Amniotic epithelial cell (primary cell): Measurements from ENCODE around the gene ARHGEF10L.

Experiments
- DNase-seq: peaks from one replicate; pipeline ENCODE4 v3.0.0-alpha.2; 2010; ENCODE audit warnings: low read depth

ARHGEF10L gene

DNA sequence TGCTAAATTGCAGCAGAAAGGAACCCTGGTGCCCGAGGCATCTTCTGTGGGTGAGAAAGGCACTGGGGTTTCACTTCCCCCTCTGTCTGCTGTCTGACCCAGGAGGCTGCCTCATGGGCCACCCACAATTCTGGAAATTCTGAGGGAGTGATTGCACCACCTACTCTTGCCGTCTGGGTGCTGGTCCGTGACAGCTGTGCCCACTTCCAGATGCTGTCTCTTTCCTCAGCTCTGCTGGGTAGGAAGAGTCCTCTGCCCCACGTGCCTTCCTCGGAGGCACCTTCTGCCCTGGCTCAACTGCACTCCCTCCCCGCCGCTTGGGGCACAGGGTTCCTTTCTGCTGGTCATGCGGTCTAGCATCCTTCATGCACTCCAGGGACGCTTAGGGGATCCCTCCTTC is 96.3 kb downstream of the ARHGEF10L start:
- no peak for DNase-seq

DNA sequence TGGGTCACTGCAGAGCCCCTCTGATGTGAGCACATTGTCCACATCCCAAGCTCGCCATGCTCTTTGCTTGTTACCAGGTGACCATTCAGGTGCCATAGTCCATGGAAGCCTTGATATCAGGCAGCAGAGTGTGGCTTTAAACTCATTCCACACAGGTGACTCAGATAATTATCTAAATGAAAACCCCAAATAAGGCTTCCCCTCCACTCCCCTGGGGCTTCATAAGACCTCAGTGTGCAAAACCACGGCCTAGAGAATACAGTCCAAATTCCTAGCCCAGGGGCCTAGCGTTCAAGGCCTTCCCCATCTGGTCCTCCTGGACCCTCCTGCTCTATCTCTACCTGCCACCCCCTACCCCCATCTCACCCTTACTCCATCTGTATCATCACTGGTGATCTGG is 97.1 kb downstream of the ARHGEF10L start:
- peak; percentile 9 for DNase-seq

DNA sequence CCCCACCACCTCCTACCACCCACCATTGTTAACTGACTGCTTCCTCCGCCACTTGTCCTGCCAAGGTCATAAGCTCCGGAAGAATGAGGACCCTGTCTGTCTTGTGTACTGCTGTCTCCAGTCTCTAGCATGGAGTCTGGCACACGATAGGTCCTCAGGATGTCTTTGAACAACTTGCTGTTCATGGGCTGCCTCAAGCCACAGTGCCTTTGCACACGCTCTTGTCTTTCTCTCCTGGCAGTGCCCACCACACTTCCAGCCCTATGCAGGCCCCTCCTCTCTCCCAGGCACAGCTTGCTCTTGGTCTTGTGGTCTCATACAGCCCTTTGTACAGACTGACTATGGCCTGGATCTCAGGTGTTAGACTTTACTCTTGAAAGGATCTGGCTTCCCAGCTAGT is 97.6 kb downstream of the ARHGEF10L start:
- no peak for DNase-seq

DNA sequence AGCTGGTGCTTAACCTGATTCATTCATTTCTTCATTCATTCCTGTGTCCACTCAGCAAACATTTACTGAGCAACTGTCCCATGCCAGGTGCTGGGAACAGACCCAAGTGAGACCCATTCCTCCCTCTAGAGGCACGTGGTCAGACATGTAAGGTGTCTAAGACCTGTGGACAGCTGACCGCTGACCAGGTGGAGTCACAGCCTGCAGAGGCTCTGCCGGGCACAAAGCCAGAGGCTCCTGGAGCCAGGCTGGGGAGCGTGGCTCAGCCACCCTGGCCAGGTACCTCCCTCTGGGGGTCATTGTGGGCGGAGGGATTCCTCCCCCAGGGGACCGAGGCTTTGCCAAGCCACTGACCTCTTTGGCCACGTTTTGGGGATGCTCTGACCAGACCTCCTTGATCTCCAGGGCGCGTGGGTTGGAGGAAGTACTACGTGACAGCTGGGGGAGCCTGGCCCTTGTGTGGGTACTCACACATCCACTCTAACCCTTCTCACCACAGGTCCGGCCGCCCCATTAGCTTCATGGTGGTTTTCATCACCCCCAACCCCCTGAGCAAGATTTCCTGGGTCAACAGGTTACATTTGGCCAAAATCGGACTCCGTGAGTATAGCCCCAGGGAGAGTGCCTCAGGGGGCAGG is 100.3 kb downstream of the ARHGEF10L start:
- no peak for DNase-seq

DNA sequence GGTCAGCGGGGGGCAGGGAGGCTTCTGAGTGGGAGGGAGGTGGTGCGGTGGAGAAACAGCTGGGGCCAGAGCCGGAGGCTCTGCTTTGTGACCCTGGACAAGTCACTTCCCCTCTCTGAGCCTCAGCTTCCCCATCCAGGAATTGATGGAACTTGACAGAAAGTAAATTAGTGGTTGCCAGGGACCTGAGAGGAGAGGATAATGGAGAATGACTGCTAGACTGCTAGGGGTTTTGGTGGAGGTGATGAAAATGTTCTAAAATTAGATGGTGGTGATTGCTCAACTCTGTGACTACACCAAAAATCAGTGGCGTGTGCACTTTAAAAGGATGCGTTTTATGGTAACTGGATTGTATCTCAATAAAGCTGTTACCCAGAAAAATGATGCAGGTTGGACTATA is 100.9 kb downstream of the ARHGEF10L start:
- no peak for DNase-seq

DNA sequence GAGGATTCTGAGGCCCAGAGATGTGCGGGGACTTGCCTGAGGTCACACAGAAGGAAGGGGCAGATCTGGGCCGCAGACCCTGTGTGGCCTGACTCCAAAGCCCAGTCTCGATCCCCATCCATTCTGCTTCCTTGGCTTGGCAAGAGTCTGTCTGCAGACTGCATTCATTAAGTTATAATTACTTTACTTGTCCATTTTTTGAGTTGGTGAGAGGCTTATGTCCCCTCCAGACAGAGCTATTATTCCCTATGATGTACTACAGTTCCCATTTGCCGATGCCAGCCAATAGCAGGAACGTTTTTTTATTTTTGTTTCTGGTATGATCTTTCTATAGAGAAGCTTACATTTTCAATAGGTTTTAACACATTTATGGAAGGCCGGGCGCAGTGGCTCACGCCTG is 101.5 kb downstream of the ARHGEF10L start:
- no peak for DNase-seq

DNA sequence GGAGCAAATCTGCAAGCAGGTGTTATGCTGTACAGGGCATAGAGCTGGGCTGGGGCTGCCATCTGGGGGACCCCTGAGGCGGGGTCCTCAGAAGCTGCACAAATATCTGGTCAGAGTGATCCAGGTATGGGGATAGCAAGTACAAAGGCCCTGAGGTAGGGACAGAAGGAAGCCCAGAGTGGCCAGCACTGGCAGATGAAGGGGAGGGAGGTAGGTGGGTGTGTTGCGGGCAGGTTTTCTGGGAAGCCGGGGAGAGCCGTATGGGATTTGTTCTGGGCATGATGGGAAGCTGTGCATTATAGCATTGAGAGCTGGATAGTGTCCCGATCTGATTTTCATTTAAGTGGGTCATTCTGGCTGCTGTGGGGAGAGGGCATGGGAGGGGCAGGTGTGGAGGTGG is 102.7 kb downstream of the ARHGEF10L start:
- no peak for DNase-seq

DNA sequence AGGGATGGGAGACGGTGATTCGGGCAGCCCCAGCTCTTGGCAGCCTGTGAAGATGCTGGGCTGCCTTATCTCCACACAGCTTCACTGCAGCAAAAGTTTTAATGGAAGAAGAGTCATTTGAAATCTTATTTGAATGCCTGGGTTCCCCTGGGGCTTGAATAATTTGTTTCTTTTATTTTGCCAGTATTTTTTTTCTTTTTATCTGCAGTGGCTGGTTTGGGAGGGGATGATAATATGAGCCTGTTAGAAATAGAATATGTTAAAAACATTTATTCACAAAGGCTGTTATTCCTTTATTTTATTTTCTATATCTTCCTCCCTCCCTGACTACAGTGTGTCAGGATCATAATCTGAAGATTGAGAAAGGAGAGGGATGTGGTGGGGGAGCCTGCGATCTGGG is 103.4 kb downstream of the ARHGEF10L start:
- DNase-seq, result no peak

DNA sequence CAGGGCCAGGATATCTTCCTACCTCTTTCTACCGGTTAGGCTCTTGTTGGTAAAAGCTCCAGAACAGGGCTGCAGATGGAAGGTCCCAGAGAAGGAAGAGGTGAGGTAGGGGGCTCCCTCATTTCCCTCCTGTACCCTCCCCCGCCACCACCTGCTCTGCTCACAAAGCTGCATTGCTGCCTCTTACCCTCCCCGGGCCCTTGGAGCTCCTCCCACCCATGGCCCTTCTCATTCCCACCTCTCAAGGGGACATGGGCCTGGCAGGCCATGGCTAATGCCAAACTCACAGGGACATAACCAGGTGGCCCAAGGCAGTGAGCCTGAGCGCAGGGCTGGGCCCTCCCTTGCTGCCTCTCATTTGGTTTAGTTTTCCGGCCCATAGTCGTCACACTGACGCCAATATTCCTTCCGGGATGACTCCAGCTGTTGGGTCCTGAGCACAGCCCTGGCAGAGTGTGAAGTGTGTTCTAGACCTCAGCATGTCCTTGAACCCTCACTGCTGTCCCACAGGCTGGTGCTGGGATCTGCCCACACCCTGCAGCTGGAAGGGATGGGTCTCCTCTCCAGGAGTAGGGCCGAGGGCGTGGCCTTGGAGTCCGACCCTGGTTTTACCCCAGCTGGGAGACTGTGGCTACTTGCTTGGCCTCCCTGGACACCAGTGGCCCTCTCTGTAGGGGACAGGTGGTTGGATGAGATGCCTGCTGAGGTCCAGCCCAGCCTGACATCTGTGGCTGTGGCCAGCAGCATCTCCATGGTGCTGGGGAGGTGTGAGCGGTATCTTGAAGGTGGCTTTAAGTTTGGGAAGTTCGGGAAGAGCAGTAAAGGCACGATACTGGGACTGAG is 104.6 kb downstream of the ARHGEF10L start:
- DNase-seq, result no peak

DNA sequence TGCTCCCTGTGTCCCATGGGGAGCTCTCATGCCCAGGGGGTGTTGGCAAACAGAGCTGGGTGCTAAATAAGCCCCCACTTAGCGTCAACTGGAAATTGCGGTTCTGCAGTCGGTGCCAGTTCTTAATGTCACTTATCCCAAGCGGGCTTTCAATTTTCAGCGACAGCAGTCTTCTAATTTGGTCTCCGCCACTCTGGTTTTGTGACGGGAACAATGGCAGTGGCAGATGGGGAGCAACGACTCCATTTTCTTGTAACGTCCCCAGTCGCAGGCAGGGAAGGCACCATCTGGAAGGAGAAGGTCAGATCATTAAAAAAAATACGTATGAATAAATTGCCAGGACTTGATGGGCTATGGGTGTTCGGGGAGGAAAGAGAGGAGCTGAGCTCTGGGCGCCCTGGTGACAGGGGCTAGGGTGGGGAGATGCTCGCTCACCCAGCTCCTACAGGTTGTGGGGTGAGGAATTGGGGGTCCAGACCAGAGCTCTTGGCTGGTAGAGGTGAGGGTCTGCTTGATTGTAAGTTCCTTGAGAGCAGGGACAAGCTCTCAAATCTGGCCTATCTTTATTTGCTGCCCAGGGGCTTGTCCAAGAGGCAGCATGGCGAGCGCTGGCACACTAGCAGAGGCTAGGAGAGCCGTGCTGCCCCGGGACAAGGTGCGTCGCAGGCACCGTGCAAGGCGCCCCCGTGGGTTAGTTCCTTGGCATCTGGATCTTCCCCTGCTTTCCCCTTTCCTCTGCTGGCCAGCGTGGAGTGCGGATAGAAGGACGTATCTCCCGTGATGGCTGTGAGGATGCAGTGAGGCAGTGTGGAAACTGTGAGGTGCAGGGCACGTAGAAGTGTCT is 105.8 kb downstream of the ARHGEF10L start:
- no peak for DNase-seq

DNA sequence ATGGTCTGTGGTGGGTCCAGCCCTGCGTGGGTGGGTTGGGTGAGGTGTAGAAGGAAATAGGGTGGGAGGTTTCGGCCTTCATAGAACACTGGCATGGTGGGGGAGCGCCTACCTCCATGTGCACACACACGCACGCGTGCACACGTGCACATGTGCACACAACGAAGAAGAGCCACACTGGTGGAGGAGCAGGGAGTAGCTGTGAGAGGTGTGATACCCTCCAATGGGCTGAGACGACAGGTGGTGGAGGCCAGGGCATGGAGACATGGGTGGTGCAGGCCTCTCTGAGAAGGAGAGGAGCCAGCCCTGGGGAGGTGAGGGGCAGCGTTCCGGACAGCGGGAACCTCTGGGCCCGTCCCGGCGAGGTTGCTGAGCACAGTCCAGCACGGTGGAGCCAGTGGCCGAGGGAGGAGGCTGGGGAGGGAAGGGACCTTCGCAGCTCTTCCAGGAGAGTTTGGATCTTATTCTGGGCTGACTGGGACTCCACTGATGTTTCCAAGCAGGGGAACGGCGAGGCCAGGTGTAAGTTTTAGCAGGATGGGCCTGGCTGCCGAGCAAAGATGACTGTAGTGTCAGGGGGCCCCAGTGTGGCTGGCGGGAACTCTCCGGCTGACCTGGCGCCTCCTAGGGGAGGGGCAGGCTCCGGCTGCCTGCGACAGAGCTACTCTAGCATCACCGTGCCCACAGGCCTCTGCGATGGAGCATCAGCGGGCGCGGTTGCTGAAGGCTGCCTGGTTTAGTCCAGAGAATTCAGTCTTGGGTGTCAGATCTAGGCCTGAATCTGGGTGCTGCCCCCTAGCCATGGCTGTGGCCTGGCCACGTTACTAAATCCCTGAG is 107.2 kb downstream of the ARHGEF10L start:
- DNase-seq, result no peak

DNA sequence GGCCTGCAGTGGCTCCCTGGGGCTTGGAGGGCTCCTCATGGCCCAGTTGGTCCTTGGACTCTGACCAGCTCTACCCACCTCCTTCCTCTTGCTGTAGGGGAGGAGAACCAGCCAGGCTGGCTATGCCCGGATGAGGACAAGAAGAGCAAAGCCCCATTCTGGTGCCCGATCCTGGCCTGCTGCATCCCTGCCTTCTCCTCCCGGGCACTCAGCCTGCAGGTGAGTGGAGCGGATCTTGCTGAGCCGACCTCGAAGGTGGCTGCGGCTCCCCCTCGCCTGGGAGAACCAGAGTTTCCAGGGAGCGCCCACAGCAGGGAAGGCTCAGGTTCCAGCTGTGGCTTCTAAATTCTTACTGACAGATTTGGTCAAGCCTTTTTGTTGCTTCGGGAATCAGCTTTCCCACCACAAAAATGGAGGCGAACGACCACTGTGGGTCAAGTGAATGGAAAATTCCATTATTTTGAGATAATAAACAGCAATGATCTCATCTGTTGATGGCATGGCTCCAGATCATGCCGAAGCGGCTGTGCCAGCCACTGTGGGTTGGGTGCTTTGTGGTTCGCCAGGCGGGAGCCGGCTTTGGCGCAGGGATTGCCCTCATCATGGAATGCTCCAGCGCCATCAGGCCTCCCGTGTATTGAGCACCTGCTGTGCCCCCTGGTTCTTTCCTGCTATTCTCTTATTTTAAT is 109.1 kb downstream of the ARHGEF10L start:
- DNase-seq, result peak; percentile 22

DNA sequence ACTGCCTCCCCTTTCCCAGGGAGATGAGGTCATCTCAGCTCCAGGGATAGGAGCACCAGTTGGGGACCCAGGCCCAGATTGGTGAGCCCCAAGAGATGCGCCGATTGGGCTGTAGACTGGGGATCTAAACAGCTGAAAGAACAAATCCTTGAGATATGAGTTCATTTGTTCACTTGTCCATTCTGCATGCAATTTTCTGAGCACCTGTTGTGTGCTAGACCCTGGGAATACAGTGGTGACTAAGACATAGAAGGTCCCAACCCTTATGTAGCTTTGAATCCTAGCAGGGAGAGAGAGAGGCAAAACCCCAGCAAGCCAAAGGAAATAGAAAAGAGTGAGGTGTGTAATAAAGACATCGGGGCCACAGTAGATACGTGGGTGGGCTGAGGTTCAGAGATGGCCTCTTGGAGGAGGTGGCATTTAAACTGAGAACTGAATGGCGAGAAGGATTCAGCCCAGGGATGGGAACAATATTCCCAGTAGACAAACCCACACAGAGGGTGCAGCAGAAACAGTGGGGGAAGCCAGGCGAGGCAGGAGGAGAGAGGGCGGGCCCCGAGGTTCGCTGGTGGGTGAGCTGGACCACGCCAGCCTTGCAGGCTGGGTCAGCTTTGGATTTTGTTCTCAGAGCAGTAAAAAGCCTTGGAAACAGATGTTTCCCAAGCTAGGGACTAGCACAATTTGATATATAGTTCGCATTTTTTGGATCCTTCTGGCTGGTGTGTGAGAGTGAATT is 110.0 kb downstream of the ARHGEF10L start:
- no peak for DNase-seq

DNA sequence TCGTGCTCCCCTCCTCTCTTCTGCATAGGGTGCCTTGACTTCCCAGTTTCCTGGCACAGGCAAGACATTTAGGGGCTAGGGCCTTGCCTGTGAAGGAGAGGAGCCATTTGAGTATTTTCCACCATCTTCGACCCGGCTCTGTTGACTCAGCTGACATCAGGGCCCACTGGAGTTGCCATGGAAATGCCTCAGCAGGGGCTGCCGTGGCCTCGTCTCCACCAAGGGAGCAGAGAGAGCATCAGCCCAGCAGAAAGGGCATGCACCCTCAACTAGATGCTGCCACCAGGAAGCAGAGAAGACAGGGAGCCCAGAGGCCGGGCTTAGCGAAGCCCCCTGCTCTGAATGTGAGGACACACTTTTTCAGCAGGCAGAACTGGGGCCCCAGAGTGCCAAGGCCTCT is 113.8 kb downstream of the ARHGEF10L start:
- DNase-seq, result no peak

DNA sequence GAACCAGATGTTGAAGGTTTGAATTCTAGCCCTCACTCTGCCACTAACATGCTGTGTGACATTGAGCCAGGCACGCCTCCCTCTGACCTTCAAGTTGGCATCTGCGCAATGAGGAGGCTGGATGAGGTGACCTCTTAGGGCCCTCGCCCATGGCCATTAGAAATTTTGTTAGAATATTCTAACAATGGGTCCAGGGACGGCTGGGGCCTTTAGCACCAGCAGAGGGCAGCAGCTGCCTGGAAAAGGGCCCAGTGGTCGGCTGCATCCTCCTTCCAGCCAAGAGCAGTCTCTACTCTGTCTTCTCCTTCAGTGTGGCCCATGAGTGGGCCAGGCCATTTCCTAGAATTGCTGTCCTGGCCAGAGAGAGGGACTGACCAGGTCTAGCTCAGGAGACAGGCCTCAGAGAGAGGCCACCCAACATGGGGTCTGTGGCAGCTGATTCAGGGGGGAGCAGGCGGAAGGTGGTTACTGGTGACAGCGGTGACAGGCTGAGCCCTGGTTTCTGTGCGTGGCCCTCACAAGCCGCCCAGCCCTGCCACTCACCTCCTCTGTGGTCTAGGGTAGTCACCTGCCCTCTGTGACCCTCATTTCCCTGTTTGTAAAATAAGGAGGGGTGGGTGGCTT is 114.3 kb downstream of the ARHGEF10L start:
- peak; percentile 23 for DNase-seq

DNA sequence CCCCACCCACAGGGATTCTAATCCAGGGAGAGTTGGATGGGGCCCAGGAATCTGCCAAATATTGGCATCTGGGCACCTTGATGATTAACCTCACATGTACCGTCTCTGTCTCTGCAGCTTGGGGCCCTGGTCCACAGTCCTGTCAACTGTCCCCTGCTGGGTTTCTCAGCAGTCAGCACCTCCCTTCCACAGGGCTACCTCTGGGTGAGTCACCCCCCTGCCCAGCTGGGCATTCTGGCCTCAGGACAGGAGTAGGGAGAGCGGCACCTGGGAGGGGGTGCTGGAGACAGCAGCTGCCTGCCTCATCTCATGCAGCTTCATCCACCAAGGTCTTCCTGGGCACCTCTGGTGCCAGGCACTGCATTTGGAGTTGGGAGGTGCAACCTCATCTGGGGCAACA is 115.0 kb downstream of the ARHGEF10L start:
- no peak for DNase-seq

DNA sequence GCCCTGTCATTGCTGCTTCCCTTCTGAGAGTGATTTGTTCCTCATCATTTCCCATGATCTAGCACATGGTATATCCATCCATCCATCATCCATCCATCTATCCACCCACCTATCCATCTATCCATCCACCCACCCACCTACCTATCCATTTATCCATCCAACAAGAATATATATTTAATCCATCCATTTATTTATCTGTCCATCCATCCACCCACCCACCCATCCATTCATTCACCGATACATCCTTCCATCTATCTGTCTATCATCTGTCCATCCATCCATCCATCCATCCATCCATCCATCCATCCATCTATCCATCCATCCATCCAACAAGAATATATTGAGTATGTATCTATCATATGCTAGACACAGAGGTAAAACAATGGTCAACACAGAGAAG is 115.7 kb downstream of the ARHGEF10L start:
- DNase-seq, result no peak

DNA sequence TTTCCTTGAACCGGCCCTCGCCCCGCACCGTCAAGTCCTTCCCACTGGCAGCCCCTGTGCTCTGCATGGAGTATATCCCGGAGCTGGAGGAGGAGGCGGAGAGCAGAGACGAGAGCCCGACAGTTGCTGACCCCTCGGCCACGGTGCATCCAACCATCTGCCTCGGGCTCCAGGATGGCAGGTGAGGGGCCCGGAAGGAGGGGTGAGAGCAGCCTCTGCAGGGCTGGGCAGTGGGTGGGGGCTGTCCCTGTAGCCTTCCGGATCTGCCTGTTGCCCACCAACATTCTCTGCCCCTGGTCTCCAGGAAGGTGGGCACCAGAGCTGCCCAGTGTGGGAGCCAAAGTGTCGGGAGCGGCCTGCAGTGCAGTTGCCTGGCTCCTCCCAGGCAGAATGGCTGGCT is 116.4 kb downstream of the ARHGEF10L start:
- DNase-seq, result no peak

DNA sequence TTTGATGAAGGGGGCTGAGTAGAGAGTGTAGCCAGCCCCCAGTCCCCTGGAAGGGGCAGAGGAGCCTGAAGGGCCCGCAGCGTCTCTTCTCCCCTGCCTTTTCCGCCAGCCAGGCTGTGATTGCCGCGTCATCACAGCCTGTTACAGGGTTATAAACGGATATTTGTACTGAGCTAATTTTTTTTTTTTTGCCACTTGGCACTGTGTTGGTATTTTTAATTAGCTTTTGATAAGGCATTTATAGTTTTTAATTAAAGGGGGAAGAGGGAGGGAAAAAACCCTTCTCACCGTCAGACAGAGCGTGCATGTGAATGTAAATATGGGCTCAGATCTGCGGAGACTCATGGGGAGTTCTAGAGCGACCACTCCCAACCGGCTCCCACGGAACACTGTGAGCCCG is 117.9 kb downstream of the ARHGEF10L start:
- DNase-seq, result no peak

DNA sequence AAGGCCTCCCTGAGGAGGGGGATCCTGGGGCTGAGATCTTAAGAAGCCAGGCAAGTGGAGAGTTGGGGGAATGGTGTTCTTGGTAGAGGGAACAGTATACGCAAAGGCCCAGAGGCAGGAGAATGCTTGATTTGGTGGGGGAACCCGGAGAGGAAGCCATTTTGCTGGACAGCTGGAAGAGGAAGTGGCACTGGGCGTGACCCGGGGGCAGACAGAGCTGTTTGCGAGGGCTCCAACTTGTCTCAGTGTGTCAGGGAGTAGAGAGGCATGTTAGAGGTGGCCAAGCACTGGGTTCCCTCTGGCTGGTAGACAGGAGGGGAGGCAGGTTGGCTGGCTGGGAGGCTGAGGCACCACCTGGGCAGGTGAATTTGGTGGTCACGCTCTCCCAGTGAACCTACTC is 119.3 kb downstream of the ARHGEF10L start:
- no peak for DNase-seq
